GM12878 (cell line): ENCODE results near the gene GARNL3. TPM values are rescaled to one million over a fixed set of nuclear protein-coding genes. Genes with fewer than 3 reads are reported as not detected.

Experiments used
- ATAC-seq: fragments of 200-7000 bp; cut with Tn5 transposase; 3 replicates; pipeline ENCODE4 v1.9.1; 2020; ENCODE audit warnings: mild to moderate bottlenecking, moderate library complexity
- BruUV-seq: library from RNA; stranded (reverse); fragments of 400-500 nt; replicated peaks from 2 replicates; lab custom pipeline; 2021; lab: Mats Ljungman, UMichigan
- CTCF ChIA-PET: fragments of 300-600 bp; sonication (Branson Sonifier 250); formaldehyde crosslinking; extraction: SDS; loops from one replicate; lab custom pipeline; 2021; ENCODE audit warnings: inconsistent platforms; lab: Yijun Ruan, JAX
- POLR2A ChIA-PET: fragments of 350-600 bp; formaldehyde crosslinking; extraction: SDS; loops from one replicate; lab custom pipeline; 2021; ENCODE audit warnings: inconsistent platforms; lab: Charles Lee
- RAD21 ChIA-PET: fragments of 300-600 bp; sonication (Branson Sonifier 250); formaldehyde crosslinking; loops from one replicate; lab custom pipeline; 2023; ENCODE audit warnings: antibody characterized with exemption; ENCODE audit not compliant: unreplicated experiment; lab: Charles Lee
- SMC1A ChIA-PET: fragments of 300-600 bp; sonication (Branson Sonifier 250); formaldehyde crosslinking; loops from one replicate; lab custom pipeline; 2023; ENCODE audit not compliant: unreplicated experiment, uncharacterized antibody; lab: Charles Lee
- DNase-seq: peaks from one replicate; pipeline ENCODE4 v3.0.0-alpha.2; 2011; ENCODE audit warnings: low read depth, low spot score
- FAIRE-seq: peaks from 3 replicates; lab custom pipeline; 2011; peaks lifted over from hg19 to GRCh38; lab: Jason Lieb, UNC
- H2AFZ ChIP-seq: 2 replicates; pipeline ENCODE4 v1.6.0; 2011; ENCODE audit warnings: low read depth, low read length, control low read depth; ENCODE audit not compliant: control insufficient read depth
- H3K27ac ChIP-seq: 2 replicates; pipeline ENCODE4 v1.5.1; 2011; ENCODE audit warnings: control low read depth; ENCODE audit not compliant: control insufficient read depth, insufficient read depth
- H3K27me3 ChIP-seq, 2 experiments: replicated peaks in 1 of 2; 2 replicates each; pipeline versions ENCODE4 v1.6.0 to v1.6.1; 2011; ENCODE audit warnings: low read length in 1 of 2; ENCODE audit not compliant: control insufficient read depth in 2 of 2, insufficient read depth in 2 of 2
- H3K36me3 ChIP-seq, 2 experiments: 2 replicates each; pipeline ENCODE4 v1.5.1; 2011; ENCODE audit warnings: low read length in 1 of 2; ENCODE audit not compliant: control insufficient read depth in 2 of 2, insufficient read depth in 2 of 2
- H3K4me1 ChIP-seq: 2 replicates; pipeline ENCODE4 v1.6.1; 2011; ENCODE audit warnings: mild to moderate bottlenecking, low read length, moderate library complexity, mixed read lengths; ENCODE audit not compliant: control insufficient read depth, insufficient read depth
- H3K4me2 ChIP-seq: 2 replicates; pipeline ENCODE4 v1.6.0; 2011; ENCODE audit warnings: control low read depth; ENCODE audit not compliant: control insufficient read depth, insufficient read depth
- H3K4me3 ChIP-seq: fragments of 200-600 bp; sonication (generic); 2 replicates; pipeline ENCODE4 v1.5.1; 2016
- H3K79me2 ChIP-seq: 2 replicates; pipeline ENCODE4 v1.6.0; 2011; ENCODE audit warnings: low read length; ENCODE audit not compliant: control insufficient read depth, insufficient read depth
- H3K9ac ChIP-seq: 2 replicates; pipeline ENCODE4 v1.8.0; 2011; ENCODE audit warnings: low read length, control low read depth, mixed read lengths; ENCODE audit not compliant: control insufficient read depth, insufficient read depth
- H3K9me3 ChIP-seq: replicated peaks from 3 replicates; pipeline ENCODE4 v1.5.1; 2011; ENCODE audit warnings: mild to moderate bottlenecking, low read length; ENCODE audit not compliant: control insufficient read depth, insufficient read depth
- H4K20me1 ChIP-seq: 2 replicates; pipeline ENCODE4 v1.6.0; 2011; ENCODE audit not compliant: control insufficient read depth, insufficient read depth
- FOS ChIP-seq: IDR thresholded peaks from 3 replicates; pipeline ENCODE4 v1.6.1; 2011; ENCODE audit warnings: borderline replicate concordance; ENCODE audit not compliant: insufficient read length; ENCODE audit errors: extremely low read depth
- MXI1 ChIP-seq: fragments of 150-350 bp; IDR thresholded peaks from 2 replicates; pipeline ENCODE4 v1.6.1; 2011; ENCODE audit warnings: low read depth, mild to moderate bottlenecking, inconsistent platforms, low read length, improper control_type of control experiment
- NFIC ChIP-seq: IDR thresholded peaks from 2 replicates; pipeline ENCODE4 v1.6.1; 2012; ENCODE audit warnings: low read depth, mild to moderate bottlenecking, inconsistent platforms, low read length, moderate library complexity
- NFYA ChIP-seq: IDR thresholded peaks from 2 replicates; pipeline ENCODE4 v1.6.1; 2011; ENCODE audit warnings: low read depth, mild to moderate bottlenecking, low read length, improper control_type of control experiment, borderline replicate concordance
- TCF12 ChIP-seq: IDR thresholded peaks from 2 replicates; pipeline ENCODE4 v1.6.1; 2011; ENCODE audit warnings: low read depth, mild to moderate bottlenecking, low read length
- WGBS: methylation state at CpG from one replicate; pipeline ENCODE4 v1.1.6; 2016; ENCODE audit warnings: low lambda C conversion rate; ENCODE audit not compliant: insufficient replicate concordance, insufficient coverage; ENCODE audit errors: missing lambda C conversion rate; 5-methylcytosine and 5-hydroxymethylcytosine counted together
- in situ Hi-C: fragments of 300-500 bp; cut with MboI; formaldehyde crosslinking; loops from 9 replicates; pipeline ENCODE4 v1.14.3; 2018; ENCODE audit warnings: mixed read lengths
- intact Hi-C: fragments of 100-400 bp; cut with micrococcal nuclease; formaldehyde crosslinking; loops from one replicate; pipeline ENCODE4 v1.14.2; 2022; ENCODE audit not compliant: unreplicated experiment
- polyA plus RNA-seq, 11 experiments: library from polyadenylated mRNA; depleted of rRNA in 4 of 11; unstranded in 6 of 11; stranded (reverse) in 5 of 11; fragments of >200 nt; fragmentation: Nextera tagmentation in 4 of 11; fragmentation: Illumina TruSeq in 1 of 11; extraction: Ambion mirVana in 4 of 11; extraction: Trizol in 1 of 11; gene quantifications; 1 replicate in 1 of 11; 2 replicates in 10 of 11; pipeline versions ENCODE4 v1.2.1 to v1.2.3, GENCODE V29; 2011 to 2016; ENCODE audit warnings: inconsistent platforms in 2 of 11, missing spikeins in 2 of 11, low read depth in 1 of 11
- total RNA-seq, 4 experiments: library from RNA; depleted of rRNA in 3 of 4; stranded (reverse); fragments of >200 nt in 3 of 4; fragmentation: Illumina TruSeq in 1 of 4; extraction: Trizol in 1 of 4; gene quantifications; 2 replicates each; pipeline versions ENCODE4 v1.2.1 to v1.2.3, GENCODE V29; 2013 to 2021
- TF ChIP-seq, protein P1 (sequence below): fragments of 450-650 bp; IDR thresholded peaks from 2 replicates; pipeline ENCODE4 v1.6.1; 2018; ENCODE audit warnings: mild to moderate bottlenecking, low read depth, moderate library complexity; ENCODE audit not compliant: partially characterized antibody
- TF ChIP-seq, protein P2 (sequence below): fragments of 450-650 bp; conservative IDR thresholded peaks from 2 replicates; pipeline ENCODE4 v1.6.1; 2017; ENCODE audit warnings: mild to moderate bottlenecking, moderate library complexity

Gene GARNL3
- total and polyA plus RNA-seq, 10 of the 15 experiments (the other 5 are each of a cell fraction or from before 2014, with no cell fraction given): 0.89 to 13.2 (median 6.3) TPM

DNA sequence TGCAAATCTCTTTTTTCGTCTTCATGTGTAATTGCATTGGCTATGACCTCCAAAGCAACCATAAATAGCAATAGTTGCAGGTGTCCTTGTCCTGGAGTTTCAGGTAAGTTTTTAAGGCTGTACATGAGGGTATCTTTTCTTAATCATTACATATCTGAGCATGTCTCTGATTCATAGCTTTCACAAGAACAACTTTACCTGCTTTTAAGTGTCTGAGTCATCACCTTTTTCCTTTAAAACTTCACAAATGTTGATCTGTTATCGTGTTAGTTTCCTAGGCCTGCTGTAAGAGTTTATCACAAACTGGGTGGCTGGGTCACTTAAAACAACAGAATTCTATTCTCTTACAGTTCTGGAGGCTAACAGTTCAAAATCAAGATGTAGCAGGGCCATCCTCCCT, 13.8 kb downstream of the GARNL3 start:
- no peaks in the 10 kb centered on the region for H3K27me3 ChIP-seq
- intact Hi-C loops: no loop called here
- in situ Hi-C loops: no loop called here
- RAD21 ChIA-PET: no interaction called here
- DNase-seq (no peak), ATAC-seq (no peak), FAIRE-seq (no peak)
- no peak overlapping the region for H3K9ac ChIP-seq
- no peaks in the 10 kb centered on the region; the same call in 2 of the 3 replicates for H3K9me3 ChIP-seq
- SMC1A ChIA-PET: no interaction called here
- BruUV-seq: no TSS peak
- H3K4me2 ChIP-seq: no peak overlapping the region
- no peak overlapping the region for H3K4me3 ChIP-seq
- H3K27ac ChIP-seq: no peak overlapping the region
- POLR2A ChIA-PET: no interaction called here
- no peaks in the 10 kb centered on the region; a peak in 1 of 4 replicates for H3K36me3 ChIP-seq
- H3K4me1 ChIP-seq: peaks cover 25% of the 10 kb centered on the region
- H4K20me1 ChIP-seq: no peaks in the 10 kb centered on the region
- no peak overlapping the region for H2AFZ ChIP-seq
- no peaks in the 10 kb centered on the region for H3K79me2 ChIP-seq
- WGBS: 94% methylated on average over 2 of the region's 2 CpGs
- CTCF ChIA-PET: interaction anchor here (1.8 kb wide), 1 partner anchor 118 kb away, joined by 4 read pairs; the partner anchor contains the start of gene SLC2A8
- TF ChIP-seq NFYA: no peak
- 0 out of 2 replicates have a peak, but pooled peaks have one; percentile 6 for TF ChIP-seq NFIC

DNA sequence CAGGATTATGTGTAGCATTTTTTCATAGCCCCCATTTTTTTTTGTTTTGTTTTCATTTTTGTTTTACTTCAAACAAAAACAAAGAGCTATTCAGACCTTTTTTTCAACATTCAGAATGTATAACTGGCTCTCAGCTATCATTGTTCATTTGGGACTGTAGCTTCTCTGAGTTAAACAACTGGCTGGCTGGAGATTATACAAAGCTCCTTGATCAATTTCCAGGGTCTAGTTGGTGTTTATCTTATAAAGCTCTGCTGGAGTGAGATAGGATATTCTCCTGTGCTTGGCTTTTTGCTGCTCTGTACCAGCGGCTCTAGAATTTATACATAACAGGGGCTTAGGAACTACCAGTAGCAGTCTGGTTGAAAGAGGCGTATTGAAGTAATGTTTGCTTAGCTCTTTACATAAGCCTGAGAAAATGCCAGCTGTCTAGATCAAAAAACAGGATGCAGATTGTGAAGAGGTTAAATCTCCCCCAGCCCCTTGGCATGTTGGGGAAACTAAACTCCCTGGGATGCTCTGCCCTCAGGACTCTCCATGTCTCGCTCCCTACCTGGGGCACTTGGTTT, 15.2 kb downstream of the GARNL3 start:
- DNase-seq (no peak), FAIRE-seq (no peak), ATAC-seq (no peak)
- Histone ChIP-seq H3K4me1 (peaks cover 25% of the 10 kb centered on the region), H3K9ac (no peak overlapping the region), H3K27me3 (no peaks in the 10 kb centered on the region), H3K79me2 (no peaks in the 10 kb centered on the region), H3K27ac (peak overlapping the region; percentile 45; the same call in 1 of the 2 replicates), H2AFZ (no peak overlapping the region), H3K36me3 (no peaks in the 10 kb centered on the region), H4K20me1 (no peaks in the 10 kb centered on the region), H3K4me3 (no peak overlapping the region), H3K4me2 (no peak overlapping the region; the same call in 1 of the 2 replicates), H3K9me3 (no peaks in the 10 kb centered on the region; the same call in 2 of the 3 replicates)
- in situ Hi-C loops (no loop called here), intact Hi-C loops (no loop called here)
- 98% methylated on average over 3 of the region's 3 CpGs for WGBS
- SMC1A ChIA-PET: interaction anchor here (0.9 to 1.0 kb wide), 3 partner anchors 10 to 35 kb away, joined by 4 to 7 read pairs (median 4); no protein-coding TSS in a partner anchor
- RAD21 ChIA-PET: interaction anchor here (1.0 to 1.2 kb wide), 2 partner anchors 8 to 55 kb away, joined by 3 to 4 read pairs; no protein-coding TSS in a partner anchor
- CTCF ChIA-PET: interaction anchor here (0.8 to 1.0 kb wide), 2 partner anchors 40 to 632 kb away, joined by 3 read pairs; no protein-coding TSS in a partner anchor
- POLR2A ChIA-PET: no interaction called here
- BruUV-seq: no TSS peak
- TF ChIP-seq FOS: no peak
- TF ChIP-seq, protein P1, sequence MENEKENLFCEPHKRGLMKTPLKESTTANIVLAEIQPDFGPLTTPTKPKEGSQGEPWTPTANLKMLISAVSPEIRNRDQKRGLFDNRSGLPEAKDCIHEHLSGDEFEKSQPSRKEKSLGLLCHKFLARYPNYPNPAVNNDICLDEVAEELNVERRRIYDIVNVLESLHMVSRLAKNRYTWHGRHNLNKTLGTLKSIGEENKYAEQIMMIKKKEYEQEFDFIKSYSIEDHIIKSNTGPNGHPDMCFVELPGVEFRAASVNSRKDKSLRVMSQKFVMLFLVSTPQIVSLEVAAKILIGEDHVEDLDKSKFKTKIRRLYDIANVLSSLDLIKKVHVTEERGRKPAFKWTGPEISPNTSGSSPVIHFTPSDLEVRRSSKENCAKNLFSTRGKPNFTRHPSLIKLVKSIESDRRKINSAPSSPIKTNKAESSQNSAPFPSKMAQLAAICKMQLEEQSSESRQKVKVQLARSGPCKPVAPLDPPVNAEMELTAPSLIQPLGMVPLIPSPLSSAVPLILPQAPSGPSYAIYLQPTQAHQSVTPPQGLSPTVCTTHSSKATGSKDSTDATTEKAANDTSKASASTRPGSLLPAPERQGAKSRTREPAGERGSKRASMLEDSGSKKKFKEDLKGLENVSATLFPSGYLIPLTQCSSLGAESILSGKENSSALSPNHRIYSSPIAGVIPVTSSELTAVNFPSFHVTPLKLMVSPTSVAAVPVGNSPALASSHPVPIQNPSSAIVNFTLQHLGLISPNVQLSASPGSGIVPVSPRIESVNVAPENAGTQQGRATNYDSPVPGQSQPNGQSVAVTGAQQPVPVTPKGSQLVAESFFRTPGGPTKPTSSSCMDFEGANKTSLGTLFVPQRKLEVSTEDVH: no peak
- TF ChIP-seq MXI1: no peak
- no peak for TF ChIP-seq TCF12
- TF ChIP-seq, protein P2, sequence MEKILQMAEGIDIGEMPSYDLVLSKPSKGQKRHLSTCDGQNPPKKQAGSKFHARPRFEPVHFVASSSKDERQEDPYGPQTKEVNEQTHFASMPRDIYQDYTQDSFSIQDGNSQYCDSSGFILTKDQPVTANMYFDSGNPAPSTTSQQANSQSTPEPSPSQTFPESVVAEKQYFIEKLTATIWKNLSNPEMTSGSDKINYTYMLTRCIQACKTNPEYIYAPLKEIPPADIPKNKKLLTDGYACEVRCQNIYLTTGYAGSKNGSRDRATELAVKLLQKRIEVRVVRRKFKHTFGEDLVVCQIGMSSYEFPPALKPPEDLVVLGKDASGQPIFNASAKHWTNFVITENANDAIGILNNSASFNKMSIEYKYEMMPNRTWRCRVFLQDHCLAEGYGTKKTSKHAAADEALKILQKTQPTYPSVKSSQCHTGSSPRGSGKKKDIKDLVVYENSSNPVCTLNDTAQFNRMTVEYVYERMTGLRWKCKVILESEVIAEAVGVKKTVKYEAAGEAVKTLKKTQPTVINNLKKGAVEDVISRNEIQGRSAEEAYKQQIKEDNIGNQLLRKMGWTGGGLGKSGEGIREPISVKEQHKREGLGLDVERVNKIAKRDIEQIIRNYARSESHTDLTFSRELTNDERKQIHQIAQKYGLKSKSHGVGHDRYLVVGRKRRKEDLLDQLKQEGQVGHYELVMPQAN: no peak
